ENCODE results near the gene FOXJ3.

DNA sequence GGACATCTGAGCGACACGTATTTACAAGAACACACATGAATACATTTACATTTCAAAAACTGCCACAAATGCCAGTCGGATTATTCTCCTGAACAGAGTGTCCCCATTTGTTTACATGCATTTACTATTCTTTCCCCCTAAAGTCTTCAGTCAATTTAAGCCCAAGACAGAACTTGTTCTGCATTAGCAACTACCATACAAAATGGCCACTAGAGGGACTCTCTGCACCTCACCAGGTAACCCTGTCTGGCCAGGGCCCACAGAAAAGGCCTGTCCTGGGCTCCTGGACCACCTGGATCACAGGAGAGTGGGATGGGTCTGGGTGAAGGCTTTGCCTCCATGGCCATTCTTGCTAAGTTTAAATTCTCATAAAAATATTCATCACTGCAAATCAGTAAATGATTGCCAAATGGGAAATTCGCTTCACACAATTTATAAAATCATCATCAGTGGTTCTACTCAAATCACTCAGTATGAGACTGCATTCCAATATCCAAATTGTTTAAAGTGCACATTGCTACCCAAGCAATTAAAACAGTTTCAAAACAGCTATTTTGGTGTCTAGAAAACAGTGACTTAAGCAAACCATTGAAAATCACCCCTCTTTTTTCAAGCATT is 158.0 kb downstream of the FOXJ3 start:
- TF ChIP-seq SUZ12 (IDR thresholded peaks at IDR 0.05; ENCODE audit: extremely low read depth, insufficient read depth, insufficient read length) (no peak), ZNF274 (IDR thresholded peaks at IDR 0.05; ENCODE audit: low read depth, low read length) (no peak)
